Activated CD4-positive, alpha-beta T cell treated with anti-CD3 and anti-CD28 coated beads for 24 hours (primary cell): ENCODE measurements around the gene TRPM2.
A peak's percentile ranks its signal among the peaks of the same experiment; 100 is the strongest.
"Not testable (repeated sequence)": the region's sequence is repeated elsewhere in the genome, so short reads cannot be mapped to it uniquely, and the experiment has no call there.

Experiments used
- DNase-seq, 2 donors: peaks; one replicate each; pipeline ENCODE4 v3.0.0-alpha.2; 2020; ENCODE audit warnings: low read depth in 2 of 2

Gene TRPM2

GRCh38 chr21:44335266-44336059 lies 18.0 kb upstream of the TRPM2 start:
- DNase-seq: no peak

- DNase-seq: no peak
Measured at GRCh38 chr21:44337449-44337848, 16.0 kb upstream of the TRPM2 start.

GRCh38 chr21:44337941-44338895 lies 15.2 kb upstream of the TRPM2 start:
- DNase-seq: peak in 1 of 2 donors; percentile 15

- peak; percentile 87 to 89 for DNase-seq
Measured at GRCh38 chr21:44338971-44339910, 14.2 kb upstream of the TRPM2 start, which contains the start of gene CFAP410. CFAP410 (minus strand) TSS chr21:44339390; CDS start chr21:44339194, 196 bp downstream.

- DNase-seq: not testable (repeated sequence)
Measured at GRCh38 chr21:44341726-44342458, 11.5 kb upstream of the TRPM2 start.

GRCh38 chr21:44342981-44343380 lies 10.4 kb upstream of the TRPM2 start:
- not testable (repeated sequence) for DNase-seq

- no peak for DNase-seq
Measured at GRCh38 chr21:44344541-44345183, 8.8 kb upstream of the TRPM2 start.

GRCh38 chr21:44345495-44345894 lies 7.9 kb upstream of the TRPM2 start:
- DNase-seq: no peak

GRCh38 chr21:44347911-44348451 lies 5.4 kb upstream of the TRPM2 start:
- DNase-seq: no peak

GRCh38 chr21:44348861-44349260 lies 4.6 kb upstream of the TRPM2 start:
- DNase-seq: no peak

GRCh38 chr21:44349416-44349846 lies 4.0 kb upstream of the TRPM2 start:
- no peak for DNase-seq

GRCh38 chr21:44349847-44350772 lies 3.3 kb upstream of the TRPM2 start:
- DNase-seq: no peak

- no peak for DNase-seq
Measured at GRCh38 chr21:44350773-44351481, 2.5 kb upstream of the TRPM2 start.

- no peak for DNase-seq
Measured at GRCh38 chr21:44351535-44352252, 1.7 kb upstream of the TRPM2 start.

- no peak for DNase-seq
Measured at GRCh38 chr21:44352253-44352860, 1.1 kb upstream of the TRPM2 start.

GRCh38 chr21:44354001-44354405 lies 582 bp downstream of the TRPM2 start:
- DNase-seq: no peak
